ENCODE results near the gene ELK3.
A peak's percentile ranks its signal among the peaks of the same experiment; 100 is the strongest.

Gene ELK3

GRCh38 chr12:96215919-96216273 is 21.7 kb downstream of the ELK3 start:
- no peak for DNase-seq

GRCh38 chr12:96218989-96219678 is 25.0 kb downstream of the ELK3 start:
- DNase-seq: no peak

- no peak for DNase-seq
These were observed 25.6 kb downstream of the ELK3 start for GRCh38 chr12:96219700-96220206.

- no peak for DNase-seq
These were observed 26.7 kb downstream of the ELK3 start for GRCh38 chr12:96220902-96221301.

- no peak for DNase-seq
These were observed 27.2 kb downstream of the ELK3 start for GRCh38 chr12:96221391-96221790.

- DNase-seq: peak; percentile 43
These were observed 29.4 kb downstream of the ELK3 start for GRCh38 chr12:96223411-96224218.

- DNase-seq: no peak
These were observed 30.0 kb downstream of the ELK3 start for GRCh38 chr12:96224219-96224615.

GRCh38 chr12:96225044-96225855 is 31.1 kb downstream of the ELK3 start:
- no peak for DNase-seq

GRCh38 chr12:96225994-96226399 is 31.8 kb downstream of the ELK3 start:
- no peak for DNase-seq

- no peak for DNase-seq
These were observed 32.2 kb downstream of the ELK3 start for GRCh38 chr12:96226401-96226800.

GRCh38 chr12:96226801-96227348 is 32.7 kb downstream of the ELK3 start:
- DNase-seq: no peak

- DNase-seq: no peak
These were observed 33.4 kb downstream of the ELK3 start for GRCh38 chr12:96227365-96228106.

GRCh38 chr12:96228566-96229248 is 34.5 kb downstream of the ELK3 start:
- no peak for DNase-seq

- no peak for DNase-seq
These were observed 36.5 kb downstream of the ELK3 start for GRCh38 chr12:96230646-96231045.

- no peak for DNase-seq
These were observed 39.0 kb downstream of the ELK3 start for GRCh38 chr12:96233168-96233567.

GRCh38 chr12:96233939-96234461 is 39.8 kb downstream of the ELK3 start:
- no peak for DNase-seq

GRCh38 chr12:96234591-96235483 is 40.7 kb downstream of the ELK3 start:
- no peak for DNase-seq

- no peak for DNase-seq
These were observed 41.3 kb downstream of the ELK3 start for GRCh38 chr12:96235484-96235826.

GRCh38 chr12:96236221-96236822 is 42.1 kb downstream of the ELK3 start:
- peak; percentile 60 for DNase-seq

- DNase-seq: no peak
These were observed 42.9 kb downstream of the ELK3 start for GRCh38 chr12:96237035-96237434.

Data from CD4-positive, alpha-beta T cell treated with Interleukin-21 for 1 hour (primary cell).